K562 (cell line): Measurements from ENCODE around the gene SLC25A21. TPM values are rescaled to one million over a fixed set of nuclear protein-coding genes. Genes with fewer than 3 reads are reported as not detected.

Source experiments
- ASH1L ChIP-seq: fragments of 450-650 bp; IDR thresholded peaks from 2 replicates; pipeline ENCODE4 v1.6.1; 2018; ENCODE audit warnings: borderline replicate concordance, mild to moderate bottlenecking, low read depth; ENCODE audit not compliant: partially characterized antibody
- CC2D1A ChIP-seq: fragments of 450-650 bp; IDR thresholded peaks from 2 replicates; pipeline ENCODE4 v1.6.1; 2017; ENCODE audit warnings: mild to moderate bottlenecking
- CHCHD3 ChIP-seq: fragments of 250-450 bp; sonication (Bioruptor Pico); IDR thresholded peaks from 2 replicates; pipeline ENCODE4 v2.1.2; 2022; ENCODE audit warnings: mild to moderate bottlenecking
- EHMT2 ChIP-seq: fragments of 450-650 bp; IDR thresholded peaks from 2 replicates; pipeline ENCODE4 v1.6.1; 2018; ENCODE audit warnings: antibody characterized with exemption
- EZH2 ChIP-seq: IDR thresholded peaks from 2 replicates; pipeline ENCODE4 v1.6.1; 2012; ENCODE audit warnings: low read depth, mild to moderate bottlenecking, inconsistent platforms, low read length, borderline replicate concordance
- GTF2E2 ChIP-seq: fragments of 200-800 bp; sonication (Bioruptor generic); IDR thresholded peaks from 2 replicates; pipeline ENCODE4 v1.6.1; 2016; ENCODE audit warnings: missing genetic modification characterization, missing compliant biosample characterization
- HOXB6 ChIP-seq: fragments of 250-450 bp; sonication (Bioruptor Pico); IDR thresholded peaks from 2 replicates; pipeline ENCODE4 v1.5.1; 2022; ENCODE audit warnings: mild to moderate bottlenecking, borderline replicate concordance
- IFI16 ChIP-seq: fragments of 250-450 bp; sonication (Bioruptor Pico); IDR thresholded peaks from 2 replicates; pipeline ENCODE4 v2.1.2; 2022; ENCODE audit warnings: mild to moderate bottlenecking, inconsistent platforms
- LARP7 ChIP-seq: fragments of 450-650 bp; IDR thresholded peaks from 2 replicates; pipeline ENCODE4 v1.6.1; 2016
- MBD2 ChIP-seq: sonication (generic); IDR thresholded peaks from 2 replicates; pipeline ENCODE4 v1.6.1; 2016; ENCODE audit warnings: low read depth, borderline replicate concordance
- MECOM ChIP-seq: fragments of 250-450 bp; sonication (Bioruptor Pico); IDR thresholded peaks from 2 replicates; pipeline ENCODE4 v1.8.0; 2022; ENCODE audit warnings: inconsistent platforms
- NFE2 ChIP-seq: IDR thresholded peaks from 2 replicates; pipeline ENCODE4 v1.6.1; 2014; ENCODE audit warnings: antibody characterized with exemption, low read depth
- POLR2AphosphoS2 ChIP-seq: IDR thresholded peaks from 2 replicates; pipeline ENCODE4 v1.6.1; 2012; ENCODE audit warnings: low read length, improper control_type of control experiment
- PYGO2 ChIP-seq: fragments of 450-650 bp; IDR thresholded peaks from 2 replicates; pipeline ENCODE4 v1.6.1; 2016; ENCODE audit warnings: mild to moderate bottlenecking, missing genetic modification characterization, moderate library complexity, missing compliant biosample characterization
- RFX7 ChIP-seq: fragments of 250-450 bp; sonication (Bioruptor Pico); IDR thresholded peaks from 2 replicates; pipeline ENCODE4 v1.5.1; 2021; ENCODE audit warnings: mild to moderate bottlenecking
- RHOXF2B ChIP-seq: fragments of 250-450 bp; sonication (Bioruptor Pico); conservative IDR thresholded peaks from 2 replicates; pipeline ENCODE4 v1.5.1; 2021
- SMAD1 ChIP-seq: fragments of 150-350 bp; IDR thresholded peaks from 2 replicates; pipeline ENCODE4 v1.6.1; 2014; ENCODE audit warnings: low read length, low read depth; ENCODE audit not compliant: partially characterized antibody
- SMARCC2 ChIP-seq: fragments of 450-650 bp; IDR thresholded peaks from 2 replicates; pipeline ENCODE4 v1.6.1; 2017; ENCODE audit warnings: antibody characterized with exemption, moderate library complexity, mild to moderate bottlenecking, low read depth
- SP2 ChIP-seq: IDR thresholded peaks from 2 replicates; pipeline ENCODE4 v1.6.1; 2011; ENCODE audit warnings: mild to moderate bottlenecking, low read depth, low read length, moderate library complexity; ENCODE audit not compliant: poor library complexity, severe bottlenecking; ENCODE audit errors: extremely low read depth
- TARDBP ChIP-seq: fragments of 450-650 bp; IDR thresholded peaks from 2 replicates; pipeline ENCODE4 v1.6.1; 2016
- TCF3 ChIP-seq: sonication (generic); formaldehyde crosslinking; IDR thresholded peaks from 2 replicates; pipeline ENCODE4 v1.4.0; 2020; ENCODE audit warnings: mild to moderate bottlenecking, missing genetic modification reagents
- TEAD1 ChIP-seq, 2 experiments: fragments of 450-650 bp in 1 of 2; sonication (generic) in 1 of 2; formaldehyde crosslinking; IDR thresholded peaks; 2 replicates each; pipeline versions ENCODE4 v1.4.0 to v1.8.0; 2020 to 2022; ENCODE audit warnings: mild to moderate bottlenecking in 2 of 2, missing genetic modification reagents in 1 of 2
- TSC22D4 ChIP-seq: fragments of 450-650 bp; IDR thresholded peaks from 2 replicates; pipeline ENCODE4 v1.6.1; 2016; ENCODE audit warnings: missing genetic modification characterization, missing biosample characterization, control low read depth
- ZNF274 ChIP-seq: IDR thresholded peaks from 2 replicates; pipeline ENCODE4 v1.6.1; 2011; ENCODE audit warnings: low read depth, mild to moderate bottlenecking, low read length, moderate library complexity, borderline replicate concordance
- ZNF3 ChIP-seq: fragments of 250-450 bp; sonication (Bioruptor Pico); IDR thresholded peaks from 2 replicates; pipeline ENCODE4 v1.5.0; 2021; ENCODE audit warnings: mild to moderate bottlenecking, moderate library complexity
- ZNF431 ChIP-seq: sonication (generic); formaldehyde crosslinking; IDR thresholded peaks from 2 replicates; pipeline ENCODE4 v1.8.0; 2022; ENCODE audit warnings: mild to moderate bottlenecking, missing genetic modification reagents
- ZNF668 ChIP-seq: fragments of 250-450 bp; sonication (Bioruptor Pico); IDR thresholded peaks from 2 replicates; pipeline ENCODE4 v1.8.0; 2022; ENCODE audit warnings: mild to moderate bottlenecking, inconsistent platforms
- ZNF764 ChIP-seq: fragments of 250-450 bp; sonication (Bioruptor Pico); IDR thresholded peaks from 2 replicates; pipeline ENCODE4 v1.4.0; 2020; ENCODE audit warnings: low read depth, mild to moderate bottlenecking, moderate library complexity
- polyA plus RNA-seq, 8 experiments: library from polyadenylated mRNA; depleted of rRNA in 4 of 8; stranded (reverse) in 5 of 8; unstranded in 3 of 8; fragments of >200 nt; fragmentation: Nextera tagmentation in 2 of 8; fragmentation: Illumina TruSeq in 1 of 8; extraction: Ambion mirVana in 2 of 8; extraction: Trizol in 1 of 8; gene quantifications; 2 replicates each; pipeline versions ENCODE4 v1.2.1 to v1.2.3, GENCODE V29; 2011 to 2014; ENCODE audit warnings: inconsistent platforms in 1 of 8, missing spikeins in 1 of 8
- total RNA-seq, 7 experiments: library from RNA; depleted of rRNA in 6 of 7; stranded (reverse); fragments of >200 nt in 6 of 7; fragmentation: Illumina TruSeq in 2 of 7; extraction: Trizol in 2 of 7; gene quantifications; 2 replicates each; pipeline versions ENCODE4 v1.2.1 to v1.2.3, GENCODE V29; 2011 to 2021; ENCODE audit warnings: low replicate concordance in 1 of 7
- TF ChIP-seq, protein P1 (sequence below): fragments of 450-650 bp; IDR thresholded peaks from 2 replicates; pipeline ENCODE4 v1.6.1; 2017; ENCODE audit warnings: antibody characterized with exemption
- TF ChIP-seq, protein P2 (sequence below): fragments of 450-650 bp; formaldehyde crosslinking; IDR thresholded peaks from 2 replicates; pipeline ENCODE4 v1.4.0; 2020; ENCODE audit warnings: mild to moderate bottlenecking, moderate library complexity

SLC25A21 gene
- total and polyA plus RNA-seq, 9 of the 15 experiments (the other 6 are each of a cell fraction or from before 2014, with no cell fraction given) = 15.2 to 46.7 (median 28.7) TPM

DNA sequence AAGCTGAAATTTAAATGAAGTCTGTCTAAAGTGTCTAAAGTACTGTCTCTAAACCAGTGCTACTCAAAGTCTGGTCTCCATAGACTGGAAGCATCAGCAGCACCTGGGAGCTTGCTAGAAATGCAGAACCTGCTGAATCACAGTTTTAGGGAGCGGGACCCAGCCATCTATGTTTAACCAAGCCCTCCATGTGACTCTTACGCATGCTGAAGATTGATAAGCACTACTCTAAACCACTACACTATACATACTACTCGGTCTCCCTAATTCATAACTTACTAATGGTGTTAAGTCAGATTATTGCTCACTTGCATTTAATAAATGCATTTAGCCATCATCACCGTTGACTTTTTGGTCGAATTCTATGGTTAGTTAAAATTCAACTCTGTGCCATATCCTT lies 88.8 kb downstream of the SLC25A21 start (continued):
- TF ChIP-seq NFE2 (peak; percentile 86), HOXB6 (CRISPR knock-in tag) (no peak), POLR2AphosphoS2 (no peak), ZNF764 (CRISPR knock-in tag) (no peak), ZNF668 (CRISPR knock-in tag) (no peak), CC2D1A (no peak), MECOM (CRISPR knock-in tag) (no peak), IFI16 (CRISPR knock-in tag) (no peak), ZNF431 (CRISPR knock-in tag) (no peak), SMARCC2 (peak; percentile 58; the same call in 1 of the 2 replicates), LARP7 (no peak), PYGO2 (no peak), TCF3 (CRISPR knock-in tag) (peak; percentile 74), MBD2 (no peak), ZNF274 (no peak), EZH2 (no peak), GTF2E2 (tag) (no peak), ASH1L (no peak), SMAD1 (no peak), TSC22D4 (no peak), SP2 (no peak), RFX7 (CRISPR knock-in tag) (no peak), TEAD1 (CRISPR knock-in tag; IDR thresholded peaks at IDR 0.05) (no peak), TARDBP (no peak), RHOXF2B (CRISPR knock-in tag) (no peak), ZNF3 (CRISPR knock-in tag) (no peak), EHMT2 (0 out of 2 replicates have a peak, but pooled peaks have one; percentile 30), CHCHD3 (CRISPR knock-in tag) (no peak)
- TF ChIP-seq, protein P1, sequence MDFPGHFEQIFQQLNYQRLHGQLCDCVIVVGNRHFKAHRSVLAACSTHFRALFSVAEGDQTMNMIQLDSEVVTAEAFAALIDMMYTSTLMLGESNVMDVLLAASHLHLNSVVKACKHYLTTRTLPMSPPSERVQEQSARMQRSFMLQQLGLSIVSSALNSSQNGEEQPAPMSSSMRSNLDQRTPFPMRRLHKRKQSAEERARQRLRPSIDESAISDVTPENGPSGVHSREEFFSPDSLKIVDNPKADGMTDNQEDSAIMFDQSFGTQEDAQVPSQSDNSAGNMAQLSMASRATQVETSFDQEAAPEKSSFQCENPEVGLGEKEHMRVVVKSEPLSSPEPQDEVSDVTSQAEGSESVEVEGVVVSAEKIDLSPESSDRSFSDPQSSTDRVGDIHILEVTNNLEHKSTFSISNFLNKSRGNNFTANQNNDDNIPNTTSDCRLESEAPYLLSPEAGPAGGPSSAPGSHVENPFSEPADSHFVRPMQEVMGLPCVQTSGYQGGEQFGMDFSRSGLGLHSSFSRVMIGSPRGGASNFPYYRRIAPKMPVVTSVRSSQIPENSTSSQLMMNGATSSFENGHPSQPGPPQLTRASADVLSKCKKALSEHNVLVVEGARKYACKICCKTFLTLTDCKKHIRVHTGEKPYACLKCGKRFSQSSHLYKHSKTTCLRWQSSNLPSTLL = no peak
- TF ChIP-seq, protein P2, sequence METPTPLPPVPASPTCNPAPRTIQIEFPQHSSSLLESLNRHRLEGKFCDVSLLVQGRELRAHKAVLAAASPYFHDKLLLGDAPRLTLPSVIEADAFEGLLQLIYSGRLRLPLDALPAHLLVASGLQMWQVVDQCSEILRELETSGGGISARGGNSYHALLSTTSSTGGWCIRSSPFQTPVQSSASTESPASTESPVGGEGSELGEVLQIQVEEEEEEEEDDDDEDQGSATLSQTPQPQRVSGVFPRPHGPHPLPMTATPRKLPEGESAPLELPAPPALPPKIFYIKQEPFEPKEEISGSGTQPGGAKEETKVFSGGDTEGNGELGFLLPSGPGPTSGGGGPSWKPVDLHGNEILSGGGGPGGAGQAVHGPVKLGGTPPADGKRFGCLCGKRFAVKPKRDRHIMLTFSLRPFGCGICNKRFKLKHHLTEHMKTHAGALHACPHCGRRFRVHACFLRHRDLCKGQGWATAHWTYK (CRISPR knock-in tag) = no peak
